Bronchial epithelial cell (primary cell): Measurements from ENCODE around the gene OTOF. TPM values are rescaled to one million over a fixed set of nuclear protein-coding genes. Genes with fewer than 3 reads are reported as not detected.

ENCODE experiments used
- DNase-seq: peaks from one replicate; pipeline ENCODE4 v3.0.0-alpha.2; 2010; ENCODE audit warnings: low read depth
- FAIRE-seq: peaks from 2 replicates; lab custom pipeline; 2011; peaks lifted over from hg19 to GRCh38; lab: Jason Lieb, UNC
- H3K27me3 ChIP-seq: 2 replicates; pipeline ENCODE4 v1.5.1; 2011; ENCODE audit warnings: low read length; ENCODE audit not compliant: control insufficient read depth, insufficient read depth
- H3K36me3 ChIP-seq: 2 replicates; pipeline ENCODE4 v1.5.1; 2011; ENCODE audit warnings: low read length; ENCODE audit not compliant: control insufficient read depth, insufficient read depth
- H3K4me3 ChIP-seq: 2 replicates; pipeline ENCODE4 v1.5.1; 2011; ENCODE audit warnings: mild to moderate bottlenecking, low read depth, low read length, control low read depth
- total RNA-seq: library from RNA; depleted of rRNA; stranded (reverse); fragments of >200 nt; gene quantifications from 2 replicates; pipeline ENCODE4 v1.2.1, GENCODE V29; 2014
- TF ChIP-seq, protein P1 (sequence below): IDR thresholded peaks from 2 replicates; pipeline ENCODE4 v1.5.1; 2011; ENCODE audit warnings: mild to moderate bottlenecking, moderate library complexity, low read length, control low read depth, inconsistent platforms; ENCODE audit not compliant: insufficient read depth, severe bottlenecking

The OTOF gene
- total RNA-seq, 1 donor from 2014 or later: not detected

DNA sequence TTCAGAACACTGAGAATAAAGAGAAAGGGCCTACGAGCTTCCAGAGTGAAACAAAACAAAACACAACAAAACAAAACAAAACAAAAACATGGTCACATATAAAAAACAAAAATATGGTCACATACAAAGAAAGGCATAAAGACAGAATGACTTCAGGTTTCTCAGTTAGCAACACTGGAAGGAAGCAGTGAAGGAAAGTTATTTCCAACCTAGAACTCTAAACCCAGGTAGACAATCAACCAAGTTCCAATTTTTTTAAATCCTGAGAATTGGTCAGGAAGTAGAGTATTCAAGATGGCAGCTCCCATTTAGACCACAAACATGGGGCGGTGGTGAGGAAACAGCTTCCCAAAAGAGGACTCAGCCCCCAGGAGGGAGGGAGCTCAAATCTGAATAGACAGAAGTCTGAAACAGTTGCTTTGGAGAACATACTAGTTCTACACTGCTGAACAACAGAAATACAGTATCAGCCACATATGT, 67.1 kb downstream of the OTOF start:
- no peaks in the 10 kb centered on the region for H3K36me3 ChIP-seq
- DNase-seq (no peak), FAIRE-seq (no peak)
- no peaks in the 10 kb centered on the region for H3K27me3 ChIP-seq
- TF ChIP-seq, protein P1, sequence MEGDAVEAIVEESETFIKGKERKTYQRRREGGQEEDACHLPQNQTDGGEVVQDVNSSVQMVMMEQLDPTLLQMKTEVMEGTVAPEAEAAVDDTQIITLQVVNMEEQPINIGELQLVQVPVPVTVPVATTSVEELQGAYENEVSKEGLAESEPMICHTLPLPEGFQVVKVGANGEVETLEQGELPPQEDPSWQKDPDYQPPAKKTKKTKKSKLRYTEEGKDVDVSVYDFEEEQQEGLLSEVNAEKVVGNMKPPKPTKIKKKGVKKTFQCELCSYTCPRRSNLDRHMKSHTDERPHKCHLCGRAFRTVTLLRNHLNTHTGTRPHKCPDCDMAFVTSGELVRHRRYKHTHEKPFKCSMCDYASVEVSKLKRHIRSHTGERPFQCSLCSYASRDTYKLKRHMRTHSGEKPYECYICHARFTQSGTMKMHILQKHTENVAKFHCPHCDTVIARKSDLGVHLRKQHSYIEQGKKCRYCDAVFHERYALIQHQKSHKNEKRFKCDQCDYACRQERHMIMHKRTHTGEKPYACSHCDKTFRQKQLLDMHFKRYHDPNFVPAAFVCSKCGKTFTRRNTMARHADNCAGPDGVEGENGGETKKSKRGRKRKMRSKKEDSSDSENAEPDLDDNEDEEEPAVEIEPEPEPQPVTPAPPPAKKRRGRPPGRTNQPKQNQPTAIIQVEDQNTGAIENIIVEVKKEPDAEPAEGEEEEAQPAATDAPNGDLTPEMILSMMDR: no peak
- no peak overlapping the region for H3K4me3 ChIP-seq

DNA sequence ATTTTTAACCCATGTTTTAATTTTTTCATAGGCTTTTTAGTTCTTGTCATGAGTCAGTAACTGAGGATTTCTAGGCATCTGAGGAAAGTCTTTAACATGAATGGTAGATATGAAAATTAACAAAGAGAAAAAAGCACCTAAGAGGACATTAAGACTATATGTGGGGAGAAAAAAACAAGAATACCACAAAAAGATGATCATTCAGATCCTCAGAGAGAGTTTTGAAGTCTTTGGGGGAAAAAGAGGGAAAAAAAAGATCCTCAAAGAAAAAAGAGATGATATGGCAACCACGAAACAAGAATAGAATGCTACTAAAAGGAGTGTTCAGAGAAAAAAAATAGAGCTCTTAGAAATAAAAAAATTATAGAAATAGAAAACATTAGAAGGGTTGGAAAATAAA, 68.1 kb downstream of the OTOF start:
- TF ChIP-seq, protein P1: no peak
- Histone ChIP-seq H3K27me3 (no peaks in the 10 kb centered on the region), H3K36me3 (no peaks in the 10 kb centered on the region), H3K4me3 (no peak overlapping the region)
- FAIRE-seq (no peak), DNase-seq (no peak)

DNA sequence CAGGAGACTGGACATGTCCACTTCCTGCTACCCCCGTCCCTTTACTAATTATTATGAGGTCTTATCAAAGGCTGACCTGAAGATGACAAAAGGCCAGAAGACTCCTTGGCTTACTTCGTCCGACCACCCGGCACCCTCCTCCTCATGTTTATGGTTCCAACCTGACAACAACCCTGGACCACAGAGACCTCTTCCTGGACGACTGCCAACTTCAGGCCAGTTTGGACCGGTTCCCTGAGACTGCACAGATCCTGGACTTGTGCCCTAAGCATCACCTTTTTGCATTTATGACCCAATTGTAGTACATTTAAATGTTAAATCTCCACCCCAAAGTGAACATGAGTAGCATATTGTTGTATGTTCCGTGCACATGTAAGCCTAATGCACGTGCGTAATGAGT, 70.4 kb downstream of the OTOF start:
- TF ChIP-seq, protein P1: no peak
- Histone ChIP-seq H3K36me3 (no peaks in the 10 kb centered on the region), H3K27me3 (no peaks in the 10 kb centered on the region), H3K4me3 (no peak overlapping the region)
- FAIRE-seq (no peak), DNase-seq (no peak)

Other genes with a start within 250 kb of the OTOF start
- gene HADHA, start 233.5 kb downstream of the OTOF start, total RNA-seq: 140 and 155 TPM in 2 replicates
- 105 and 135 TPM in 2 replicates for gene HADHB, start 233.2 kb downstream of the OTOF start, total RNA-seq
- gene SELENOI, start 132.0 kb downstream of the OTOF start, total RNA-seq: 28.0 and 32.6 TPM in 2 replicates
- gene ADGRF3, start 131.3 kb downstream of the OTOF start, total RNA-seq: not detected in 2 replicates
- gene DRC1, start 76.2 kb downstream of the OTOF start, total RNA-seq: 0.38 TPM in 1 of 2 replicates, not detected in the other
- not detected in 2 replicates for gene CIB4, start 163.2 kb upstream of the OTOF start, total RNA-seq
- gene KCNK3, start 214.6 kb upstream of the OTOF start, total RNA-seq: not detected in 2 replicates